Tibial nerve (tissue), 3 donors: ENCODE data around the gene CRACR2A.

Experiments used
- POLR2A ChIP-seq, 2 donors: fragments of 450-650 bp; IDR thresholded peaks; one replicate each; pipeline ENCODE4 v1.6.1; 2017; ENCODE audit warnings: antibody characterized with exemption in 2 of 2, mild to moderate bottlenecking in 2 of 2, moderate library complexity in 2 of 2
- TF ChIP-seq, protein P1 (sequence below), 5 experiments: fragments of 200-600 bp in 3 of 5; fragments of 450-650 bp in 2 of 5; sonication (generic) in 3 of 5; IDR thresholded peaks; one replicate each; pipeline ENCODE4 v1.5.1; 2016 to 2019; ENCODE audit warnings: antibody characterized with exemption in 5 of 5, mild to moderate bottlenecking in 3 of 5, moderate library complexity in 2 of 5

DNA sequence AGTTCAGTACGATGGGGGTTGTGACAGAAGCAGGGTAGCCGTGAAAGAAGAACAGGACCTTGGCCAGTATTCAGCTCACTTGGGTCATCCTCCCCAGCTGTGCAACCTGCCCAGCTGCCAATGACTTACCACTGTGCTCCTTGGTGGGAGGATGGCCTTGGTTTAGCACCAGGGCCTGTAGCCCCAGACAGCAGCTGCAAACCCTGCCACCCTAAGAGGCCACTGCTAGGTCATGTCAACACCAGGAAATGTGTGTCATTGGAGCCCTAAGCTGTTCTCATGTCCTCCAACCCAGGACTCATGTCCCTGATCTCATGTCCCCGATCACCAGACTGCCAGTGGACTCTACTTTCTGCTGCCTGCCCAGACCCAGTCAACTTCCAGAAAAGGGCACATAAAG, 3.0 kb upstream of the CRACR2A start:
- TF ChIP-seq, protein P1, sequence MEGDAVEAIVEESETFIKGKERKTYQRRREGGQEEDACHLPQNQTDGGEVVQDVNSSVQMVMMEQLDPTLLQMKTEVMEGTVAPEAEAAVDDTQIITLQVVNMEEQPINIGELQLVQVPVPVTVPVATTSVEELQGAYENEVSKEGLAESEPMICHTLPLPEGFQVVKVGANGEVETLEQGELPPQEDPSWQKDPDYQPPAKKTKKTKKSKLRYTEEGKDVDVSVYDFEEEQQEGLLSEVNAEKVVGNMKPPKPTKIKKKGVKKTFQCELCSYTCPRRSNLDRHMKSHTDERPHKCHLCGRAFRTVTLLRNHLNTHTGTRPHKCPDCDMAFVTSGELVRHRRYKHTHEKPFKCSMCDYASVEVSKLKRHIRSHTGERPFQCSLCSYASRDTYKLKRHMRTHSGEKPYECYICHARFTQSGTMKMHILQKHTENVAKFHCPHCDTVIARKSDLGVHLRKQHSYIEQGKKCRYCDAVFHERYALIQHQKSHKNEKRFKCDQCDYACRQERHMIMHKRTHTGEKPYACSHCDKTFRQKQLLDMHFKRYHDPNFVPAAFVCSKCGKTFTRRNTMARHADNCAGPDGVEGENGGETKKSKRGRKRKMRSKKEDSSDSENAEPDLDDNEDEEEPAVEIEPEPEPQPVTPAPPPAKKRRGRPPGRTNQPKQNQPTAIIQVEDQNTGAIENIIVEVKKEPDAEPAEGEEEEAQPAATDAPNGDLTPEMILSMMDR (IDR thresholded peaks at IDR 0.05) = no peak
- TF ChIP-seq POLR2A (IDR thresholded peaks at IDR 0.05) = no peak
